GM11168 (cell line): ENCODE data around the gene LRRIQ3.
"Not testable (repeated sequence)": the region's sequence is repeated elsewhere in the genome, so short reads cannot be mapped to it uniquely, and the experiment has no call there.

Experiments used
- in situ Hi-C: fragments of 300-500 bp; cut with MboI; formaldehyde crosslinking; loops from one replicate; pipeline ENCODE4 v1.12.0; 2022; ENCODE audit warnings: low sequenced_read_pairs; ENCODE audit not compliant: unreplicated experiment

LRRIQ3 gene, protein sequence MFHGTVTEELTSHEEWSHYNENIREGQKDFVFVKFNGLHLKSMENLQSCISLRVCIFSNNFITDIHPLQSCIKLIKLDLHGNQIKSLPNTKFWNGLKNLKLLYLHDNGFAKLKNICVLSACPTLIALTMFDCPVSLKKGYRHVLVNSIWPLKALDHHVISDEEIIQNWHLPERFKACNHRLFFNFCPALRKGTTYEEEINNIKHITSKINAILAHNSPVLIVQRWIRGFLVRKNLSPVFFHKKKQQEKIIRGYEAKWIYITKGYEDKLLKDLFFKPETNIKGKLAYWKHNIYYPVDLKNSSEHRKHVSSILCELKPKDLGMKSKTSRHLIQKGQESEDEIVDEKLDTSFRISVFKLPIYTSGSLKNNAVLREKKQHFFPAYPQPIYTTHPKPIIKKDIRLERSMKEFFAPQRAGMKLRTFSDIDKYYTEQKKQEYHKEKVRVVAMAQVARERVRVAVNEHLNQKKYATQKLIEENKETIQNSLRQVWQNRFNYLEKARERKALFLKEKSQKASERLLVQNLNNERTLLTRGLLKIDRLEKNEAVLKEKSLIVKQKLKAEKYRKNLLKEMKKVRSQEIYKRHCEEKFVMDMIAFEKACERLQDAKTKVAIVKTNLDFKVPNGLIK

DNA sequence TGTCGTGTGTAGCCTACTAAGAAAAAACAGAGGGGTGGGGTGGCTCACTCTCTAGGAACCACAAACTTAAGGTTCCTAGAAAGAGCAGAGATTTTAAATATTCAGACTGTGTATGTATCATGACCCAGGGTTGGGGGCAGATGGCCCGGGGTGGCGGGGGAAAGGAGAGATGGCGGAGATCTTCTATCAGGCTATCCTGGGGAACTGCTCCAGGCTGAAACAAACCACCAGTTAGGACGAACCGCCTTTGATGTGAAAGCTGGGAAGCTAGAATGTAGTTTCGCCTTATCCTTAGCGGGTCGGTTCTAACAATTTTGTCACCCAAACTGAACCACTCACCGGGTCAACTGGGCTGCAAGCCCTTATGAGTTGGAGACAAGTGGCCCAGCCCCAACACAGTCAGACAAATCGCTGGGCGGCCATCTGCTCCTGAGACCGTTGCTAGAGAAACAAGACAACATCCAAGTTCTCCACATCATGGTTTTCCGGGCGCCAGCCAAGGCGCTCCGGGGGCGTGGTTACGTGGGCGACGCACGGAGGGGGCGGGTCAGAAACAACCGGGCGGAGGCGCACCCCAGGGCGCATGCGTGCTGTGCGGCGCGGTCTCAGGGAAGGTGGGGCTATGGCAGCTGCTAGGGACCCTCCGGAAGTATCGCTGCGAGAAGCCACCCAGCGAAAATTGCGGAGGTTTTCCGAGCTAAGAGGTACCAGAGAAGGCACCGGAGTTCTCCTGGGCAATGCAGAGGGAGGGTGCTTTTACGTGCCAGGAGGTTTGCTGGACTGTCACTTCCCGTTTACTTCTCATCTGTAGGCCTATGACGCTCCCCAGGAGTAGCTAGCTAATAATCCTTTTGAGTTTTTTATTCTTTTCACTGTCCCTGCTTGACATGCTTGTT, at the start of gene LRRIQ3, which contains the start of gene FPGT:
Gene LRRIQ3, minus strand, starts transcription at position 520 of the 896 bp plus-strand sequence. CDS start 14,492 bp downstream, outside the sequence.
Gene FPGT, plus strand, starts transcription at position 586 of the 896 bp plus-strand sequence. Its CDS starts 37 bp downstream, at position 623.
- in situ Hi-C loops: no loop called here

DNA sequence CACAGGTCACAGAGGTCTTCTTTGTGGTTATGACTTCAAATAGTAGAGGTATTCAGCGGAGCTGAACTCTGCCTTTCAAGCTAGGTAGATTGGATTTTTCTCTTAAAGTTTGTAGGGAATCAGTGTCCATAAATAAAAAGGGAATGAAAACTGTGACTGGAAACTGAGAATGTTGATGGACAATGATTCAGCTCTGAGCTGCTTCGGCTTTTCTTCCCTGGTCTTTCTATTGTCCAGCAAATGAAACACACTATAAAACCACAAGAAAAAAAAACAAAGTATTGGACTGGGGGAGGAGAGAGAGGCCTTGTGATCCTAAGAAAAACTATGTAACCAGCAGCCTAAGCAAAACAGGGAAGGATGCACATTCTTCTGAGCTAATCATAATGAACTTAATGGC, 48.3 kb upstream of the LRRIQ3 start:
- in situ Hi-C loops: no loop called here

DNA sequence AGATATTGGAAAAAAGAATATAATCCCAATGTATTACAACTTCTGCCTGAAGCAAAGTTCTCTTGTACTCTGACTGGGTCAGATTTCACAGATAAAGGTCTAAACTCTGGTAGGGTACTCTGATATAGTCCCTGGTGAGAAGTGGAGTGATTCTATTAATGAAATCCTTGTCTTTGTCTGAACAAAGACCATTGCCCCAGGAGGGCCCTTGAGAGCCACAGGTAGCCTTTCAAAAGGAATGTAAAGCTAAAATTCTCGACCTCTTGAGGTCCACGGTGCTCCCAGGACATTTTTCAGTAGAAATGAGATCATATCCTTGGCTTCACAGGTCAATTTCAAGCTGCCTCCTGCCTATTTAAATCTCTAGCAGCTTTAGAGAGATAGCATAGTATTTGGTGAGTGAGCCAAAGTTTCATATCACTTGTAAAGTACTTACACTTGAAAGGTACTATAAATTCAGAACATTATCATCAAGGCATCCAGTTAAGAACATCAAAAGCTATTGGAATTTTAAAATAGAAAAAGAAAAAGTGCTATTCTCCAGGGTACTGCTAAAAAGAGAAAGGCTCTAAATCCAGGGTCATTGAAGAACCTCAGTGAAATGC, 47.3 kb upstream of the LRRIQ3 start:
- in situ Hi-C loops: no loop called here

DNA sequence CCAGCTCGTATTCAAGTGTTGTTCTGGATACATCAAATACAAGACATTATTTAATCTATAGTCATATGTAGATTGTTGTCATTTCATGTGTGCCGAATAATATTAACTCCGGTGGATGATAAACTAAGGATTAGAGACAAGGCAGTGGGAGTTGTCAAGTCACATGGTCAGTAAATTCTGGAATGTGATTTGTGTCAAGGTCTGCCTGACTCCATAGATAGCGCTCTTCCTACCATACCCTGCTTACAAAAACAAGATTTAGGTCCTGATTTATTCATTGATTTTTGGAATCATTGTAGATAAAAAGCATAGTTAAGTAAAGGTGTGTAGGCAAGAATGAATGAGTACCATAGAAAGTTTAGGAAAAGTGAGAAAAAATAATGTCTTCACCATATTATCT, 39.8 kb upstream of the LRRIQ3 start:
- in situ Hi-C loops: no loop called here

DNA sequence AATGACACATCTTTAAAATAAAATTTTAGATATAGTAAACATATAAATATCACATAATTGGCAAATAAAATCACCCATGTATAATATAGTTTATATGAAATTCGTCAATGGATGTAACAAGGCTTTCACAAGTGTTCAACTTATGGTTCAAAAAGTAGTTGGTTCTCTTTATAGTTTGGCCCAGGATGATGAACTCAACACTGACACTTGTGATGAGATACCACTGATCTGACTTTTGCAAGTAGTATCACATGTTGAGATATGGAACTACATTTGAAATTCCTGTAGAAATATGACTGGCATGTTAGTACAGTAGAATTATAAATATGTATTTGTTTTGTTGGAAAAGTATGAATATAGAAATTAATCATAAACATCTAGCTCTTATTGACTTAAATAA, 39.1 kb upstream of the LRRIQ3 start:
- in situ Hi-C loops: no loop called here

DNA sequence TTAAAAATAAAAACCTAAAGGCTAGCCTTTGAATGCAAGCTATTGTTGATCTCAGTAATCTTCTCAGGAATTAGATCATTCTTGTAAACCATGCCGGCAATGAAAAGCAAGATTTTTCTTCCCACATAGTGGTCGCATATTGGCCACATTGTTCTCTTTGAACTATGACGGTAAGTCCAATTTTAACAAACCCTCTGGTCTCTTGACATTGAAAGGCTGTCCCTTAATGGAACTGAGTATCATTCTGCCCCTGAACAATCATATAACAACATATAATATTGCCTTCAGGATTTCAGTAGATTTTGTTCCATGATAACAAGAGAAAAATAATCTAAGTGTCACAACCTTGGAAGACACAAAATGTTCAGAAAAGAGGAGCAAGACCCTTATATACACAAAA, 38.5 kb upstream of the LRRIQ3 start:
- in situ Hi-C loops: no loop called here

DNA sequence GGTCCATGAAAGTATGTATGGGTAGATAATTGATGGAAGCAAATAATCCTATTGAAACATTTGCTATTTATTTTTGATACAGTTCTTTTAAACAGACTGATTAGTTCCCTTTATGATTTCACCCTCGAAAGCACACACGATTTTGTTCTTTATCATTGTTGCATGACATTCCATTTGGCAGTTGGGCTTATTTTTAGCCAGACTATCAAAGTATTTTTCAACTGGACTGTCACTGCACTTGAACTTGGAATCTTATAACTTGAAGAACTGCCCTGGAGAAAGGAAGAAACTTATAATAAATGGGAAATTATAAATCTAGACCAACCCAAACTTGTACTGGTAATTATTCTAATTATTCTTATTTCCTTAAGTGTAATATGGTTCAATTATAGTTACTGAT, 37.2 kb upstream of the LRRIQ3 start, which contains the start of gene TNNI3K:
Gene TNNI3K, plus strand, starts transcription at position 235 of the 400 bp plus-strand sequence. Its CDS starts 65 bp downstream, at position 300.
- in situ Hi-C loops: no loop called here

DNA sequence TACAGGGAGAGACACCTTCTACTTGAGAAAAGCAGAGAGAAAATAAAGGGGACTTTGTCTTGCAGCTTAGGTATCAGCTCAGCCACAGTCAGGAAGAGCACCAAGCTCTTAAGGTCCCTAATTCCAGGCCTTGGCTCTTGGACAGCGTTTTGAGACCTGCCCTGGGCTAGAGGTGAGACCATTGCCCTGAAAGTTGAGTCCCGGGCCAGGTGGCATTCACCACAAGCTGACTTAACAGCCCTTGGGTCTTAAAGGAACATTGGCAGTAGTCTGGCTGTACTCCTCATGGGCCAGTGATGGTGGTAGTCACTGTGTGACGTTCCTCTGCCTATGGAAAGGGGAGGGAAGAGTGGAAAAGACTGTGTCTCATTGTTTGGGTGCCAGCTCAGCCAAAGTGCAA, 25.5 kb upstream of the LRRIQ3 start:
- in situ Hi-C loops: no loop called here

DNA sequence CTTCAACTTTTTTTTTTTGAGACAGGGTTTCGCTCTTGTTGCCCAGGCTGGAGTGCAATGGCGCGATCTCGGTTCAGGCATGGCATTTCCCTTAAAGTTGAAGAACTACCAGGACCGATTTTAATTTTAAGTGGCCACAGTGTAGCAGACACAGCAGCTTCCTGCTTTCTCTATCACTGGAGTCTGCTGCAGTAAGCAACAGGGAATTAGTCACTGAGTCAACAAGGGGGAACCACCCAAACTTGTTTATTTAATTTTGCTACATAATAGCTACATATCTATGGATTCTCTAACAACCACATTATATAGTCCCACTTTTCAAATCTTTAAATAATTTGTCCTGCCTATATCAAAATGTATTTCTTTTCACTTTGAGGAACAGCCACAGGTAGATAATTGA, 24.7 kb upstream of the LRRIQ3 start:
- in situ Hi-C loops: no loop called here

DNA sequence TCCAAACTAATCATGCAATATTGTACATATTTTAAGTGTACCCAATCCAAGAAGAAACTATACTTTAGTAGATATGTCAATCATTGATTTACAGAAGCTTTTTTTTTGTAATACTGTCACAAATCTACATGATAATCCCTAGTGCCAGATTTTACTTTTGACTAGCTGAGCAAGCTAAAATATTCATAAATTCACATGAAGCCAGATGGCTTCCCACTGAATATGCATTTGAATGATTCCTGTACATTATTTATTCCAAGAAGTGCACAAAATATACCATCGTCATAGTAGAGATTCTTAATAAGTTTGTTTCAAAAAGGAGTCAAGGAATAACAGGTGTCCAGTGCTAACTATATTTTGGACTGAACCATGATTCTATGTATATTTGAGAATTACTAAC, 17.3 kb upstream of the LRRIQ3 start:
- in situ Hi-C loops: no loop called here

DNA sequence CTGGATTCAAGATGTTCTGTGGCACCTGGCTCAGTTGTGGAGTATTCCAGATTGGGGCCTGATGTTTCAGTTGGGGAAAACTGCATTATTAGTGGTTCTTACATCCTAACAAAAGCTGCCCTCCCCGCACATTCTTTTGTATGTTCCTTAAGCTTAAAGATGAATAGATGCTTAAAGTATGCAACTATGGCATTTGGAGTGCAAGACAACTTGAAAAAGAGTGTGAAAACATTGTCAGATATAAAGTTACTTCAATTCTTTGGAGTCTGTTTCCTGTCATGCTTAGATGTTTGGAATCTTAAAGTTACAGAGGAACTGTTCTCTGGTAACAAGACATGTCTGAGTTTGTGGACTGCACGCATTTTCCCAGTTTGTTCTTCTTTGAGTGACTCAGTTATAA, 7.3 kb upstream of the LRRIQ3 start:
- in situ Hi-C loops: no loop called here

DNA sequence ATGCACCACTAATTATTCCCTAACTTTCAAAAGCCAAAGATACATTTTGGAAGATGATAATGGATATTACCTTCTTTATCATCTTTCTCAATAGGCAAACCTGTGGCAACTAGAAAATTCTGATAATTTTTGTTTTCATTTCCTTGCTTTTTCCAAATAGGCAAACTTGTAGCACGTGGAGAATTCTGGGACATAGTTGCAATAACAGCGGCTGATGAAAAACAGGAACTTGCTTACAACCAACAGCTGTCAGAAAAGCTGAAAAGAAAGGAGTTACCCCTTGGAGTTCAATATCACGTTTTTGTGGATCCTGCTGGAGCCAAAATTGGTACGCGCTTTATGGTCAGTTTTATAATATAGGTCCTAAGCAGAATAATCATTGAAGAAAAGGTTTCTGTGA, 1.5 kb upstream of the LRRIQ3 start:
- in situ Hi-C loops: no loop called here

DNA sequence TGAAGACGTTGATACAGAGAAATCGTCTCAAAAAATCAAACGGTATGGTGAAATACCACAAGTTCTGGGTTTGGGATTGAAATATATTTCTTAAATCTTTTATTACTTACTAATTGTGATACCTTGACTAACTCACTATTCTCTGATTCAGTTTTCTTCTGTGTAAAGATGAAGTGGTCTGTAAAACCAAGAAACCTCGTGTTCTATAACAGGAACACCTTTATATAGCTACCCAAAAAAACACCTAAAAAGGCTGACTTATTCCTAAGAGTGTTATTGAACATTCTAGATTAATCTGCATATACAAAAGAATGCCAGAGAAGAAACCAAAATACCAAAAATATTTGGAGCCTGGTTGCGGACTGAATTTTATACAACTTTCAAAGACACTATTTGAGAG, 721 bp downstream of the LRRIQ3 start:
- in situ Hi-C loops: no loop called here

DNA sequence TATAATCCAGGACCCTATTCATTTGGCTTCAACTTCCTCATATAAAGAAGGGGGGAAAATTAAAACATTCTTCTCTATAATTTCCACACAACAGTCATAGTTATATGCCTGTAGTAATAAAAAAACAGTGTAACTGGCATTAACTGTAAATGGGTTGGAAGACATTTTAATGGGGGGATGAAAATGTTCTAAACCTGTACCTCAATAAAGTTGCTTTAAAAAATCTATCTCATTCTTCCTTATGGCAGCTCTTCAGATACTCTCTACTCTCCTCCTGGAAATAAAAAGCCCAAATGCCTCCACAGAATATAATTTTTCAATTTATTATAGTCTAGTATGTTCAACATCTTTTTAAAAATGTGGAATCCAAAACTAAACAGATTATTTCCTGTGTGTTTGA, 2.6 kb downstream of the LRRIQ3 start:
- in situ Hi-C loops: no loop called here

DNA sequence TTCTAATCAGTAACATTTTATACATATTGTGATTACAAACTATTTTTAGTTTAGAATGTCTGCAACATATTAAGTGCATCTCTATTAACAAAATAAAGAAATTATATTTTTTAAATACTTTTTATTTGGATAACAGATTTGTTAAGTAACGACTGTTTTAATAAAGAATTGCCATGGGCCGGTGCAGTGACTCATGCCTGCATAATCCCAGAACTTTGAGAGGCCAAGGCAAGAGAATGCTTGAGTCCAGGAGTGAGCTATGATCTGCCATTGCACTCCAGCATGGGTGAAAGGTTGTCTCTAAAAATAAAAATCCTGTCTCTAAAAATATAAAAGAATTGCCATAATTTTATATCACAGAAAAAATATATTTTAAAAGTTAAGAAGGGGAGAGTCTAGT, 4.1 kb downstream of the LRRIQ3 start:
- in situ Hi-C loops: no loop called here

DNA sequence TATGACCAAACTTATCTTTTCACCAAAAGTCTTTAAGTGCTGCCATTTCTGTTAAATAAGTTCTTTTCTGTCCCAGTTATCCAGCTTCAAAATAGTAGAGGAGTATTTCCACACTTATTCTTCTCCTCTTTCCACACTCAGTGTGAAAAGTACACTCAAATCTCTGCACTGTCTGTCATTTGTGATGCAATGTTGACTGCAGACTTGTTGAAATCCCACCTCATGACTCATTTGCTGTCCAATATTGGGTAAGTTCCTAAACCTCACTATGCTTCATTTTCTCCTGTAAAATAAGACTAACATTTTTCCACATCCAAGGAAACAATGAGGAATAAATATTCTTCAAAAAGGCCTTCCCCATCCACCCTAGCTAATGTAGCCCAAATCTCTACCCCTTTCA, 17.5 kb downstream of the LRRIQ3 start:
- in situ Hi-C loops: no loop called here

DNA sequence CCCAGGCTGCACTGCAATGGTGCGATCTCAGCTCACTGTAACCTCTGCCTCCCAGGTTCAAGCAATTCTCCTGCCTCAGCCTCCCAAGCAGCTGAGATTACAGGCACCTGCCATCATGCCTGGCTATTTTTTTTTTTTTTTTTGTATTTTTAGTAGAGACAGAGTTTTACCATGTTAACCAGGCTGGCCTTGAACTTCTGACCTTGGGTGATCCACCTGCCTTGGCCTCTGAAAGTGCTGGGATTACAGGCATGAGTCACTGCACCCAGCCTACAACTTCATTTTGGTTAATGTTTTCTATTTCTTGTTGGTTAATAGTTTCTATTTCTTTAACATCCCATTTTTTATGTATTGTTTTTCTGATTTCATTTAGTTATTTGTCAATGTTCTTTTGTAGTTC, 23.6 kb downstream of the LRRIQ3 start:
- in situ Hi-C loops: not testable (repeated sequence)

DNA sequence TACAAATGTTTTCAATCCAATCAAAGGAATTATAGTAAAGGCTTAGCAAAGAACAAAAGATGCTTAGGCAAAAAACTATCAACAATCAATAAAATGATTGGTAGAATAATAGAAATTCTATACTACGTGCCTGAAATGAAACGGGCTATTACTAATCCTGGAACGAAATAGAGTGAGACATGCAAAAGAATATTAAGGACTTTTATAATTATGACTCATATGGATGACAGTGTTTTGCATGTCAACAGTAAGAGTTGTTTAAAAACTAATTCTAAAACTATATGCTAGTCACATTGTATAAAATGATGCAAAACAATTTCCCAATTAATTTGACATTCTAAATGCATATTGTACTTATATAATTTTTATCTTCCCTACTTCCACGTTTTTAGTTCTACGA, 35.6 kb downstream of the LRRIQ3 start:
- in situ Hi-C loops: no loop called here

DNA sequence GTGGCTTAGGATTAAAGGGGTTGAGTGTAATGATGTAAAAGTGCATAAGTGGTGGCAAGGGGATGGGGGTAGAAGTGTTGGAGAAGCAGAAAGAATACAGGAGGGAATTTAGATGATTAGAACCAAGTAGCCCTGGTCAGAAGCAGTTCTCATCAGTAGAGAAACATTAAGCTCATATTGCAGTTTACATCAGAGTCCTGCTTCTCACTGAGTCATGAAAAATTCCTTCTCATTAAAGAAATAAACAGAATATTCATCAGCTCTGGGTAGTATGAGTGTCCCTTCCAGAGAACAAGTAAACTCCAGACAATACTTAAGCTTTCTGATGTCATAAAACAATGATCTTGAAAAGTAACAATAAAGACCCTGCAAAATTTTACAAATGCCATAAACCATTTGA, 36.5 kb downstream of the LRRIQ3 start:
- in situ Hi-C loops: no loop called here

DNA sequence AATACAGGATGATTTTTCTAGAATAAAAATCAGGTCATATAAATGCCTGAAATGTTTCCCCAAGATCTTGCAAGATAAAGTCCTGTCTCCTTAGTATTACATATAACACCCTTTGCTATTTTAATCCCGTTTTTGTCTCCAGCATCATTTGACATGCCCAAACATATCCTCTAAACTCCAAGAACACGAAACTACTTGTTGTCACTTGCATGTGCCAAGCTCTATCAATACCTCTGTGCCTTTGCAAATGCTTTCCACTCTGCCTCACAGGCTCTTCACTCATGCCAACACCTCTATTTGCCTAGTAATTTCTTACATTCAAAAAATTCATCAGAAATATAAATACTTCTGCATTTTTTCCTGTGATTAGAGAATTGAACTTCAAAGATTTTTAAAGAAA, 37.9 kb downstream of the LRRIQ3 start:
- in situ Hi-C loops: no loop called here
